Activated naive CD4-positive, alpha-beta T cell treated with anti-CD3 and anti-CD28 coated beads, Interleukin-2, amount 10 ng/mL, durations not matched to agents 7 days and 5 days (primary cell): Measurements from ENCODE around the gene UBASH3B.
"Not testable (repeated sequence)": the region's sequence is repeated elsewhere in the genome, so short reads cannot be mapped to it uniquely, and the experiment has no call there.

Experiments
- CTCF ChIA-PET: fragments of 350-600 bp; sonication (Branson Sonifier 250); formaldehyde crosslinking; loops from one replicate; lab custom pipeline; 2021; ENCODE audit warnings: antibody characterized with exemption; lab: Charles Lee
- DNase-seq: peaks from one replicate; pipeline ENCODE4 v3.0.0-alpha.2; 2020
- H3K27ac Mint-ChIP-seq: one replicate; pipeline ENCODE4 v1.8.0; 2021; ENCODE audit warnings: mild to moderate bottlenecking, moderate library complexity, mixed read lengths
- H3K27me3 Mint-ChIP-seq: one replicate; pipeline ENCODE4 v1.8.0; 2021; ENCODE audit warnings: mild to moderate bottlenecking, mixed read lengths
- H3K36me3 Mint-ChIP-seq: one replicate; pipeline ENCODE4 v1.8.0; 2021; ENCODE audit warnings: mixed read lengths
- H3K4me1 Mint-ChIP-seq: one replicate; pipeline ENCODE4 v1.8.0; 2021; ENCODE audit warnings: mixed read lengths
- H3K4me3 Mint-ChIP-seq: one replicate; pipeline ENCODE4 v1.8.0; 2021; ENCODE audit warnings: mild to moderate bottlenecking, moderate library complexity, mixed read lengths
- H3K9me3 Mint-ChIP-seq: one replicate; pipeline ENCODE4 v1.8.0; 2021; ENCODE audit warnings: mixed read lengths

Gene UBASH3B

DNA sequence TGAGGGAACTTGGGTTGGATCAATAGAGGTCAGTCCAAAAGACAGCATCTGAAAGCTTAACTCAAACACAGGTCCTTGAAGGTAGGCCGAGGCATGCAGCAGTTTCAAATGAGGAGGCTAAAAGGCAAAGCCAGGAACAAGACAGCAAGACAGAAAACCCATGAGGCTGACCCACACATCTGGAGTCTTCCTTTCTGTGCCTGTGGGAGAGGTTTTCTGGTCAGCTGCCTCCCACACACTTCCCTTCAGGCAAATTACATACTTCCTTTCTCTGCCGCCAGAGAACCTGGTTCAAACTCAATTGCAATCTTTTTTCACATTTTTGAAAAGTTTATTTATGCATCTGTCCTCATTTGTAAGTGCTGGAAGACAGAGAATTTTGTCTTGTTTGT is 153.0 kb downstream of the UBASH3B start:
- no peaks in the 10 kb centered on the region for H3K9me3 Mint-ChIP-seq
- no peak overlapping the region for H3K4me3 Mint-ChIP-seq
- no peaks in the 10 kb centered on the region for H3K36me3 Mint-ChIP-seq
- CTCF ChIA-PET, result interaction anchor here (0.7 to 4.6 kb wide), 7 partner anchors 13 to 55 kb away, joined by 3 to 36 read pairs (median 4); no protein-coding TSS in a partner anchor
- DNase-seq, result no peak
- H3K27ac Mint-ChIP-seq, result no peak overlapping the region
- H3K27me3 Mint-ChIP-seq, result no peaks in the 10 kb centered on the region
- H3K4me1 Mint-ChIP-seq, result peaks cover 18% of the 10 kb centered on the region

GRCh38 chr11:122809866-122810265 is 154.3 kb downstream of the UBASH3B start:
- H3K4me1 Mint-ChIP-seq, result peaks cover 18% of the 10 kb centered on the region
- no peak for DNase-seq
- H3K27me3 Mint-ChIP-seq, result no peaks in the 10 kb centered on the region
- no peak overlapping the region for H3K27ac Mint-ChIP-seq
- H3K36me3 Mint-ChIP-seq, result no peaks in the 10 kb centered on the region
- CTCF ChIA-PET, result interaction anchor here (1.1 to 1.7 kb wide), 2 partner anchors 14 to 43 kb away, joined by 4 to 8 read pairs; no protein-coding TSS in a partner anchor
- no peaks in the 10 kb centered on the region for H3K9me3 Mint-ChIP-seq
- no peak overlapping the region for H3K4me3 Mint-ChIP-seq

DNA sequence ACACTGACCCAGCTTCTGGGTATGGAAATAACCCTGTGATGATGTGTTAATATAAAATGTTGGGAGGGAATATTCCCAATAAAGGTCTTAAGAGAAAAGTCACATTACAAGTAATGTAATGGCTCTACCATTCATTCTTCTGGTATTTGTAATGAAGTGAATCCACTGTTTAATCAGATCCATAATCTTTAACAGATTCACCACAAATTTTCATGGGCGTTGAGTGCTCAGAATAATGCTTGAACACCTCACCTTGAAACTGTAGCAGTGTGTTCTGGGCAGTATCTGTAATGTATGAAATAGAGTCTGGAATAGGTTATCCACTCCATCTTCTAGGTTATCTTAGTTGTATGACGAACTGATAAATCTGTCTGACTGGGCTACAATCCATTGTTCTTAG is 156.2 kb downstream of the UBASH3B start:
- H3K27me3 Mint-ChIP-seq, result no peaks in the 10 kb centered on the region
- H3K4me3 Mint-ChIP-seq, result no peak overlapping the region
- peaks cover 18% of the 10 kb centered on the region for H3K4me1 Mint-ChIP-seq
- H3K27ac Mint-ChIP-seq, result no peak overlapping the region
- H3K9me3 Mint-ChIP-seq, result no peaks in the 10 kb centered on the region
- DNase-seq, result no peak
- no peaks in the 10 kb centered on the region for H3K36me3 Mint-ChIP-seq
- CTCF ChIA-PET, result interaction anchor here (6.2 kb wide), 1 partner anchor 42 kb away, joined by 50 read pairs; no protein-coding TSS in a partner anchor

DNA sequence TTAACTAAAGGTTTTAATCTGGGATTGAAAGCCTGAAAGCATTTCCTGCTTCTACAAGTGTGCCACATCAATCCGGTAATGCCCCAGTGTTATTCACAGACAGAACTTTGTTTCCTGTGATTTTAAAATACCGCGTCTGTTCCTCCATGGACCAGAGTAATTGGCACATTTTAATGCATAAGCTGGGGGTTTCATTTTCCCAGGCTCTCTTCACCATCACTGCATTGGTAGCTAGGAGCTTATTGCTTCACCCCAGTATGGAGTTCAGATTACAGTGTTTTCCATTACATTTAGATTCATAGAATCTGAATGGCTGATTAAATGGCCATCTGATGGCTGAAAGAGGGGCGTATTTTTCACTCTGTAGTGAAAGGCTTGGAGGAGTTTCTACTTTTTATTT is 157.1 kb downstream of the UBASH3B start:
- Mint-ChIP-seq H3K36me3 (no peaks in the 10 kb centered on the region), H3K27me3 (no peaks in the 10 kb centered on the region), H3K27ac (no peak overlapping the region), H3K4me3 (no peak overlapping the region), H3K4me1 (peaks cover 18% of the 10 kb centered on the region), H3K9me3 (peaks cover 2% of the 10 kb centered on the region)
- CTCF ChIA-PET, result interaction anchor here (0.9 to 6.2 kb wide), 3 partner anchors 31 to 179 kb away, joined by 3 to 50 read pairs (median 4); no protein-coding TSS in a partner anchor
- no peak for DNase-seq

- peaks cover 4% of the 10 kb centered on the region for H3K9me3 Mint-ChIP-seq
- CTCF ChIA-PET, result interaction anchor here (0.8 to 6.2 kb wide), 7 partner anchors 8 to 240 kb away, joined by 3 to 50 read pairs (median 4); no protein-coding TSS in a partner anchor
- no peak for DNase-seq
- no peaks in the 10 kb centered on the region for H3K27me3 Mint-ChIP-seq
- H3K36me3 Mint-ChIP-seq, result peaks cover 1% of the 10 kb centered on the region
- no peak overlapping the region for H3K4me3 Mint-ChIP-seq
- H3K27ac Mint-ChIP-seq, result no peak overlapping the region
- peaks cover 14% of the 10 kb centered on the region for H3K4me1 Mint-ChIP-seq
These were observed 157.8 kb downstream of the UBASH3B start for GRCh38 chr11:122813176-122813893.

DNA sequence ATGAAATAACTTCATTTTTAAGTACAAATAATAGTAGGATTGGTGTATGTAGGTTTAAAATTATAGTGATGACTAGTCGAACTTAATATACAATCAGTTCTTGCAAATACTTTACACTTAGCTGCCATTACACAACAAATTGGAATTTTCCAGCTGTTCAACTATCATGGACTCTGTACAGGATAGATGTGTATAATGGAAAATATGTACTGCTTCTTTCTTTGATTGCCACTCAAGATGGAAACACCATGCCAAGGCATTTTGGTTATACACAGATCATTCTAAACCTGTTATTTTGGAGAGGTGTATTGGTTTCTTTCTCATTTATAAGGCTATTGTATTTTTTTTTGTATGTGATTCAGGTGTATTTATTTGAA is 158.4 kb downstream of the UBASH3B start:
- CTCF ChIA-PET, result interaction anchor here (0.8 to 6.2 kb wide), 6 partner anchors 9 to 239 kb away, joined by 3 to 50 read pairs (median 4); no protein-coding TSS in a partner anchor
- H3K4me3 Mint-ChIP-seq, result no peak overlapping the region
- H3K27ac Mint-ChIP-seq, result no peak overlapping the region
- peaks cover 10% of the 10 kb centered on the region for H3K4me1 Mint-ChIP-seq
- peaks cover 4% of the 10 kb centered on the region for H3K9me3 Mint-ChIP-seq
- H3K27me3 Mint-ChIP-seq, result no peaks in the 10 kb centered on the region
- DNase-seq, result no peak
- peaks cover 1% of the 10 kb centered on the region for H3K36me3 Mint-ChIP-seq

DNA sequence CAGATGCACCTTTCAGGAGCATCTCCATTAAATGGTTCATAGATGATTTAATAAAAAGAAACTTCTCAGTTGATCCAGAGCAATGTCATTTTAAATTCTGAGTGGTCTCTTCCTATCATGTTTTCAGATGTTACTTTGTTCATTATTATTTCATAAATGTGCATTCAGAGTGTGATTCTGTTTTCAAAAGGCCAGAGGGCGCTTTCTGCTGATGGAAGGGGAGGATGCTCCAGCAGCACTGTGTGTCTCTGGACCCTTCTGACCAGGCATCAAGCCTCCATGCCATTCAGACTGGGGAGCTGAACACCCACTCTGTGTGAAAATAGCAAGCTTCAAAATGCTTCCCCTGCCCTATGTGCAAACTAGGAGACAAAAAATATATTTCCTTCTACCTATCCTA is 158.9 kb downstream of the UBASH3B start:
- no peak for DNase-seq
- H3K4me3 Mint-ChIP-seq, result no peak overlapping the region
- CTCF ChIA-PET, result interaction anchor here (0.8 to 6.2 kb wide), 7 partner anchors 9 to 239 kb away, joined by 3 to 50 read pairs (median 4); no protein-coding TSS in a partner anchor
- peaks cover 6% of the 10 kb centered on the region for H3K9me3 Mint-ChIP-seq
- H3K27ac Mint-ChIP-seq, result no peak overlapping the region
- H3K4me1 Mint-ChIP-seq, result peaks cover 10% of the 10 kb centered on the region
- peaks cover 1% of the 10 kb centered on the region for H3K36me3 Mint-ChIP-seq
- no peaks in the 10 kb centered on the region for H3K27me3 Mint-ChIP-seq

DNA sequence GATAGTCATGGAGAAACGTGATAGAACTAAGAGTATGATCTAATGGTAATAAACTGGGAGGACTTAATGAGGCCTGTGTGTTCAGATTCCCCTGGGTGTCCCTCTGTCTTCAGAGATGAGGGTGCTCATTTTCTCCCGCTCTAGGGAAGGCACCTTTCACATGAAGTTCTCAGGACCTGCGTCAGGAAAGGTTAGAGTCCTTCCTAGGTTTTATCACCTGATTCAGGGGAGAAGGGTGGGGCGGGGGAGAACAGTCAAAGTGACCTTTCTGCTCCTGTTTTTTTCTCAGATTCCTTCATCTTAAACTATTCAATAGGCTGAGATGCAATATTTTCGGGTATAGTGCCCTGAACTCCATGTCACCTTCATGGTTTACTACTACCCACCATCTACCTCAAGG is 160.4 kb downstream of the UBASH3B start:
- H3K36me3 Mint-ChIP-seq, result peaks cover 1% of the 10 kb centered on the region
- CTCF ChIA-PET, result interaction anchor here (0.6 to 6.2 kb wide), 3 partner anchors 28 to 74 kb away, joined by 4 to 50 read pairs (median 7); no protein-coding TSS in a partner anchor
- H3K4me1 Mint-ChIP-seq, result peaks cover 10% of the 10 kb centered on the region
- no peak overlapping the region for H3K4me3 Mint-ChIP-seq
- DNase-seq, result no peak
- H3K27me3 Mint-ChIP-seq, result no peaks in the 10 kb centered on the region
- H3K27ac Mint-ChIP-seq, result no peak overlapping the region
- peaks cover 15% of the 10 kb centered on the region for H3K9me3 Mint-ChIP-seq

- H3K4me1 Mint-ChIP-seq, result peaks cover 9% of the 10 kb centered on the region
- CTCF ChIA-PET, result interaction anchor here (6.2 kb wide), 1 partner anchor 36 kb away, joined by 50 read pairs; no protein-coding TSS in a partner anchor
- H3K4me3 Mint-ChIP-seq, result no peak overlapping the region
- H3K27ac Mint-ChIP-seq, result no peak overlapping the region
- H3K27me3 Mint-ChIP-seq, result no peaks in the 10 kb centered on the region
- H3K9me3 Mint-ChIP-seq, result peaks cover 16% of the 10 kb centered on the region
- no peak for DNase-seq
- H3K36me3 Mint-ChIP-seq, result peaks cover 1% of the 10 kb centered on the region
These were observed 161.4 kb downstream of the UBASH3B start for GRCh38 chr11:122816761-122817520.

GRCh38 chr11:122820158-122820557 is 164.6 kb downstream of the UBASH3B start:
- peaks cover 1% of the 10 kb centered on the region for H3K36me3 Mint-ChIP-seq
- H3K9me3 Mint-ChIP-seq, result peaks cover 19% of the 10 kb centered on the region
- H3K4me3 Mint-ChIP-seq, result no peak overlapping the region
- H3K27ac Mint-ChIP-seq, result no peak overlapping the region
- H3K27me3 Mint-ChIP-seq, result peaks cover 6% of the 10 kb centered on the region
- H3K4me1 Mint-ChIP-seq, result no peaks in the 10 kb centered on the region
- CTCF ChIA-PET, result interaction anchor here (1.7 kb wide), 1 partner anchor 34 kb away, joined by 5 read pairs; no protein-coding TSS in a partner anchor
- no peak for DNase-seq

DNA sequence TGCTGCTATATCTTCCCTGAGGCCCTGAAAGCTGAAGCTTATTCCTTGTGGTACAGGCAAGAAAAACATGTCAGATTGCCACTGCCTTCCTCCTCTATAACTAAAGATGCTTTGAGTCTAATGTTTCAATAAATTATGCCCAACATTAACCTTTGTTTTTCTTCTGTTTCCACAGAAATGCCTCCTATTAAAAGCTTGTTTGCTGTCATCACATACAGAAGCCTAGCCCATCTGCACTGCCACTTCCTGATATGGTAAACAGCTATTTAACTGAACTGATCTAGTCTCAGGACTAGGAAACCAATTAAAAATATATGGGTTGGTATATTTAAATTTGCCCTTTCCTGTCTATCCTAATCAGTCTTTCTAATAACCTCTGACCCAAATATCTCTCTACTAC is 165.6 kb downstream of the UBASH3B start:
- Mint-ChIP-seq H3K4me1 (no peaks in the 10 kb centered on the region), H3K4me3 (no peak overlapping the region), H3K27ac (no peak overlapping the region), H3K27me3 (peaks cover 10% of the 10 kb centered on the region), H3K9me3 (peaks cover 19% of the 10 kb centered on the region), H3K36me3 (peaks cover 1% of the 10 kb centered on the region)
- DNase-seq, result no peak
- CTCF ChIA-PET, result interaction anchor here (0.6 to 2.1 kb wide), 4 partner anchors 15 to 33 kb away, joined by 3 to 7 read pairs (median 5); no protein-coding TSS in a partner anchor

DNA sequence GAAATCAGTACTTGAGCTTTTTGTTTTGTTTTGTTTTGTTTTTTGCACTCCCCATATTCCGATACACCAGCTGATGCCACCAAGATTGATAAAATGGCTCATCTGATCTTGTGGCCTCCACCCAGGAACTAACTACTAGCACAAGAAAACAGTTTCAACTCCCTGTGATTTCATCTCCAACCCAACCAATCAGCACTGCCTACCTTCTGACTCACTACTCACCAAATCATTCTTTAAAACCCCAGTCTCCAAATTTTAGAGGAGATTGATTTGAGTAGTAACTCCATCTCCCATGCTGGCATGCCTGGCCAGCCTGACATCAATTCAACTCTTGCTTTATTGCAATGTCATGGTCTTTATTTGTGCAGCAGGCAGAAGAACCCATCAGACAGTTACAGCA is 166.7 kb downstream of the UBASH3B start:
- H3K27me3 Mint-ChIP-seq, result peaks cover 12% of the 10 kb centered on the region
- CTCF ChIA-PET, result interaction anchor here (2.1 kb wide), 1 partner anchor 26 kb away, joined by 7 read pairs; no protein-coding TSS in a partner anchor
- H3K9me3 Mint-ChIP-seq, result peaks cover 17% of the 10 kb centered on the region
- H3K36me3 Mint-ChIP-seq, result peaks cover 1% of the 10 kb centered on the region
- DNase-seq, result no peak
- no peak overlapping the region for H3K27ac Mint-ChIP-seq
- no peaks in the 10 kb centered on the region for H3K4me1 Mint-ChIP-seq
- no peak overlapping the region for H3K4me3 Mint-ChIP-seq

- H3K4me3 Mint-ChIP-seq, result no peak overlapping the region
- DNase-seq, result no peak
- no peaks in the 10 kb centered on the region for H3K4me1 Mint-ChIP-seq
- H3K27me3 Mint-ChIP-seq, result peaks cover 12% of the 10 kb centered on the region
- H3K27ac Mint-ChIP-seq, result no peak overlapping the region
- H3K9me3 Mint-ChIP-seq, result peaks cover 15% of the 10 kb centered on the region
- H3K36me3 Mint-ChIP-seq, result no peaks in the 10 kb centered on the region
- CTCF ChIA-PET, result interaction anchor here (1.2 kb wide), 1 partner anchor 29 kb away, joined by 4 read pairs; no protein-coding TSS in a partner anchor
These were observed 168.0 kb downstream of the UBASH3B start for GRCh38 chr11:122823564-122823963.

DNA sequence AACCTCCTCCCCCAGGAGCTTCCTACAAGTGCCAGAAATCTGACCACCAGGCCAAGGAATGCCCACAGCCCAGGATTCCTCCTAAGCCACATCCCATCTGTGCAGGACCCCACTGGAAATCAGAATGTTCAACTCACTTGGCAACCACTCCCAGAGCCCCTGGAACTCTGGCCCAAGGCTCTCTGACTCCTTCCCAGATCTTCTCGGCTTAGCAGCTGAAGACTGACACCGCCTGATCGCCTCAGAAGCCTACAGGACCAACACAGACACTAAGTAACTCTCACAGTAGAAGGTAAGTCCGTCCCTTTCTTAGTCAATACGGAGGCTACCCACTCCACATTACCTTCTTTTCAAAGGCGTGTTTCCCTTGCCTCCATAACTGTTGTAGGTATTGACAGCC is 173.8 kb downstream of the UBASH3B start:
- H3K36me3 Mint-ChIP-seq, H3K4me3 Mint-ChIP-seq, DNase-seq, H3K27ac Mint-ChIP-seq, H3K9me3 Mint-ChIP-seq, CTCF ChIA-PET, H3K4me1 Mint-ChIP-seq: not testable (repeated sequence)
- peaks cover 22% of the 10 kb centered on the region for H3K27me3 Mint-ChIP-seq
